ENCODE data around the gene ATG7.

The ATG7 gene

DNA sequence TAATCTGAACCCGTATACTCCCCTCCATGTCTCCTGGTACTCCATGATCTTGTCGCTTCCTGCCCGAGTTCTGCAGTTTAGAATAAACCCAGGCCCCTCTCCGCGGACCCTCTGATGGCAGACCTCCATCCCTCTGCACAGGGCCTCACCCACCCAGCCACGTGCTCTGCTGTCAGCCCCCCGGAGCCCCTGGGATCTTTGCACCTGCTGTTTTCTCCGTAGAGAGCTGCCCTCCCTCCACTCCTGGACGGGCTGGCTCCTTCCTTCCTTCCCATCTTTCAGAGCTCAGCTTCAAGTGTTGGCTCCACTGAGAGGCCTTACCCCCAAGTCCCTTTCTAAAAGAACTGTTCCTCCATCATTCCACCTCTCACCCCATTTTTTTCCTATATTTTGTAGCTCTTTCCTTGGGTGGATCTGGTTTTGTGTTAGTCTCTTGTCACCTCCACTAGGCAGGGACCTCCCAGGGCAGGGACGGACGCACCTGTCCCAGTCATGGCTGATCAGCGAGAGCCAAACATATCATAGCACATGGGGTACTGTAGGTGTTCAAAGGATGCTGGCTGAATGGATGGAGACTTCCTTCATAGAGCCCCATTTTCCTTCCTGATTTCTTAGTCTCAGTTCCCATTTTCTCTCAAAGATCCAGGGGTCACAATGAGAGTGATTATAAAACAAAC lies 264.9 kb downstream of the ATG7 start:
- no peak for DNase-seq (ENCODE audit: low spot score)

DNA sequence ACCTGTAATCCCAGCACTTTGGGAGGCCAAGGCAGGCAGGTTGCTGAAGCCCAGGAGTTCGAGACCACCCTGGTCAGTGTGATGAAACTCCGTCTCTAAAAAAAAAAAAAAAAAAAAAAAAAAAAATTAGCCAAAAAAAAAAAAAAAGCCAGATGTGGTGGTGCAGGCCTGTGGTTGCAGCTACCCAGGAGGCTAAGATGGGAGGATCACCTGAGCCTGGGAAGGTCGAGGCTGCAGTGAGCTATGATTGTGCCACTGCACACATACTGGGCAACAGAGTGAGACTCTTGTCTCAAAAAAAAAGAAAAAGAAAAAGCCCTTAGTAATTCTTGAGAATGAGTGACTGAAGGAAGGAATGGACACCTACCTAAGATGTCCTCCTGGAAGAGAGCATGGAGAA lies 266.4 kb downstream of the ATG7 start:
- DNase-seq (ENCODE audit: low spot score), result no peak

DNA sequence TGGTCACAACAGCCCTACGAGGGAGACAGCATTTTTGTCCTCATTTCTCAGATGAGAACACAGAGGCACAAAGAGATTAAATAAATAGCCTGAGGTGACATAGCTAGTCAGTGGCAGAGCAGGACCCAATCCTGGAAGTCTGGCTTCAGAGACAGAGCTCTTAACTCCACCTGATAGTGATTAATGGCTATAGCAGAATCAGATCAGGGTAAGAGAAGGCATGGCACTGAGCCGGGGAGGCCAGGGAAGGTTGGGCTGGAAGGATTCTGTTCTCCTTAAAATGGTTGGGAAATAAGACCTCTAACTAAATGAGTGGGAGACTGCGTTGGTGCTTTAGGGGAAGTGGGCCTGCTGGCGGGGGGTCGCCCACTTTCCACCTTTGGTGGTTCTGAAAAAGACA lies 267.0 kb downstream of the ATG7 start:
- DNase-seq (ENCODE audit: low spot score), result no peak

DNA sequence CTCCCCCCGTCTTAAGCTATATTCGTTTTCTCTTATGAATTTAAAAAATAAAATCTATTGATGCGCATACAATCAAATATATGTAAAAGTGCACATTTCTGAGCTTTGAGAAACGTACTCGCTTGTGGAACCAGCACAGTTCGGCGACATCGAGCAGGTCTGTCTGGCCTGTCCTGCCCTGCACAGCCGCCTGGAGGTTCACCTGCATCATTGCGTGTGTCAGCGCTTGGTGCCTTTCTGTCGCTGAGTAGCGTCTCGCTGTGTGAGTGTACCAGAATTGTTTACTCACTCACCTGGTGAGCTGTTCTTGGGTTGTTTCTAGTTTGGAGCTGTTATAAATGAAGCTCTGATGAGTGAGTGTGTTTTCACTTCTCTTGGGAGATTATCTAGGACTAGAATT lies 267.5 kb downstream of the ATG7 start:
- no peak for DNase-seq (ENCODE audit: low spot score)

- DNase-seq (ENCODE audit: low spot score), result no peak
These were observed 269.4 kb downstream of the ATG7 start for GRCh38 chr3:11541321-11542303.

DNA sequence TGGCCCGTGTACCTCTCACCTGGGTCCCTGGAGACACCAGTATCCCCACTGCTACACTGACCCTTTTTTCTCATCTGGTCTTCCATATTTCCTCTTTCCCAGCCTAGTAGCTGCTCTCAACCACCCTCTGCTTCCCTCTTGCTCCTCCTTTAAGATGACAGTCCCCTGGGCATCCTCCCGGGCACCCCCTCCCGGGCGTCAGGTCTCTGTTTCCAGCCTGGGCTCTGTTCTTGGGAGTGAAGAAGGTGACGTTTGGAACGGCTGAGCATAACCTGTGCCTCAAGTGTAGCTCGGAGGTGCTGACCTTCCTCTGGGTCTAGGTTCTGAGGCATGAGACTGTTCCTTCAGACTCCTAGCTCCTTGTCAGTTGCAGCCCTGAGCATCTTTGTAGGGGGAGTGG lies 270.4 kb downstream of the ATG7 start:
- no peak for DNase-seq (ENCODE audit: low spot score)

DNA sequence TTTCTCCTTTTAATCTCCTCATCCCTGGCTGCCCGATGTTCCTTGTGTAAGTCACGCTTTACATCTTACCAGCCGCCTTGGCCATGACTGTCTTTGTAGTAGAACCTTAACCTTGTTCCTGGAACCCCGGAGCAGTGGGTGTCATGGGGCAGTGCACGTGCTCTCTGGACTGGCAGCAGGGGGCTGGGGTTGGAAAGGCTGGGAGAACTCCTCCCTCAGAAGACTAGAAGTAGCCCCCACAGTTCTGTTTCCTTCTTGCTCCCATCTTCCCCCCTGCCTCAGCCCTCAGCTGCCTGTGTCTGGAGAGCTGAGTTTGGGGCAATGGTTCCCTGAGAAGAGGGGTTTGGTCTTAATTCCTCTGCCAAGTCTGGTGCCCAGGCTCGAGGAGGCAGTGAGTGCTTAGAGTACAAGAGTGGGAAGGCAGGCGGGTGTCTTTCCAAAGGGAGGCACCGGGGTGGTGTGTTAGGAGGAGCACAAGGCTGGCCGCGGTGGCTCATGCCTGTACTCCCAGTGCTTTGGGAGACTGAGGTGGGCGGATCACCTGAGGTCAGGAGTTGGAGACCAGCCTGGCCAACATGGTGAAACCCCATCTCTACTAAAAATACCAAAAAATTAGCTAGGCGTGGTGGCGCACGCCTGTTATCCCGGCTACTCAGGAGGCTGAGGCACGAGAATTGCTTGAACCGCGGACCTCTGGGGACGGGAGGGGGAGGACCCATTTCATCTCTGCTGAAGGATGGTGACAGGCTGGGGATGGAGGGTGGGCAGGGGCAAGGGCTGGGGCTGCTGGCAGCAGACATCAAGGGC lies 271.1 kb downstream of the ATG7 start:
- no peak for DNase-seq (ENCODE audit: low spot score)

- no peak for DNase-seq (ENCODE audit: low spot score)
These were observed 271.8 kb downstream of the ATG7 start for GRCh38 chr3:11543948-11544387.

DNA sequence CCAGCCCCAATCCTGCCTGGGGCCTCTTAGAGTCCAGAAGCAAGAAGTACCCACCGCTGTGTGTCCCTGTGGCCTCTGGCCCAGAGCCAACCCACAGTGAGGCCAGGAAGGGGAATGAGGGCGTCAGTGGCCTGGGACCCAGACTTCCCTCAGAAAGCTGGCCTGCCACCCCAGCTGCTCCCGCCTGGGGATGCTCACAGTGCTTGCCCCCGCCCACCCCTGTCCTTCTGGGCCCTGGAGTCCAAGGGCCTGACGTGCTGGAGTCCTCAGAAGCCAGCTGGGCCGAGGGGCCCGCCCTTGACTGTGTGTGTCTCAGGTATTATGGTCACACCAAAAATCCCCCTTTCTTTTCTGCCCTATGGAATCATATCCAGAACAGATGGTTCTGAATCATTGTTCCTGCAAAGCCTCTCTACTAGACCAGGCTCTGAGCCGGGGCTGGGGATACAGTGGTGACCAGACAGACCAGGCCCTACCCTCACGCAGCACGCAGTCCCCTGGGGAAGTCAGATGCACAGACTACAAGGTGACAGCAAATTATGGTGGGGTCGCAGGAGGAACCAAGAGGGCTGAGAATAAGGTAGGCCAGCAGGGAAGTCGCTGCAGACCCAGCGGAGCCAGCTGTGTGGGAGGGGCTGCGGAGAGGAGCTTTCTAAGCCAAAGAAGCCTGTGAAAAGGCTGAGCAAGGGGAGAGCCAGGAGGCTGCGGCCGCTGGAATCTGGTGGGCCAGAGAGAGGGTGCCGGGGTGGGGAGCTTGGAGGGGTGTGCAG lies 272.4 kb downstream of the ATG7 start:
- DNase-seq (ENCODE audit: low spot score), result peak; percentile 64

GRCh38 chr3:11545186-11545851 lies 273.1 kb downstream of the ATG7 start:
- no peak for DNase-seq (ENCODE audit: low spot score)

DNA sequence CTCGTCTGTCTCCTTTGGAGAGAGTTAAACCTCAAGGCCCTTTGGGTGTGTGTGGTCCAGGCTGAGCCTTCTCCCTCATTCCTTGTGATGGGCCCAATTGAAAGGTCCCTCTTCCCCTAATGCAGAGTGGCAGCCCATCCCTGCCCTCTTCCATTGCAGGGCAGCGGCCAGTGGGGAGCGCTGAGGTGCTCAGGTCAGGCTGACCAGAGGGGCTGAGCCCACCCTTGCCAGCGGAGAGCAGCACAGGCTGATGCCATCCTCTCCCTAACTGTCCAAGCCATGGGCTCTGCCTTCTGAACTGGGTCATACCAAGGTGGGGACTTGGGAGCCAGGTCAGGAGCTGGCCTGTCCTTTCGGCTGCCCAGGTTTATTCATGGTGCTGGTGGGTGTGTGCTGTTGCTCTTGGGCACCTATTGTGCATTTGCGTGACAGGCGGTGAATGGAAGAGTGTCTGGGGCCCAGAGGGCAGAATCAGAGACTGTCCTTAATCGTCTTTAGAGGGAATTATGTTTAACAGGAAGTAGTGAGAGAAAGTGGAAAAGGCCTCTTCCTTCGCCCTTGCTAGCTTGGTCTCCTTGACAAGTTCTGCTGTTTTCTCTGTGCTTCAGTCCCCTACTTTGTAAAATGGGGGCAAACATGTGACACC lies 274.6 kb downstream of the ATG7 start:
- DNase-seq (ENCODE audit: low spot score), result no peak

DNA sequence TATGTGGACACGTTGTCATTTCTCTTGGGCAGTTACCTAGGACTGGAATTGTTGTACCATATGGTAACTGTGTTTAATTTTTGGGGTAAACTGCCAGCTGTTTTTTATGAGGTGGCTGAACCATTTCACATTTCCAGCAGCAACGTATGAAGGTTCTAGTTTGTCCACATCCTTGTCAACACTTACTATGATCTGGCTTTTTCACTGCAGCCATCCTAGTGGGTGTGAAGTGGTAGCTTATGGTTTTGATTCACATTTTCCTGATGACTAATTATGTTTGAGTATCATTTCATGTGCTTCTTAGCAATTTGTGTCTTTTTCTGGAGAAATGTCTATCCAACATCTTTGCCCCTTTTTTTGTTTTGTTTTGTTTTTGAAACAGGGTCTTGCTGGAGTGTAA lies 275.3 kb downstream of the ATG7 start:
- no peak for DNase-seq (ENCODE audit: low spot score)

- peak; percentile 33 for DNase-seq (ENCODE audit: low spot score)
These were observed 276.5 kb downstream of the ATG7 start for GRCh38 chr3:11548721-11549131.

DNA sequence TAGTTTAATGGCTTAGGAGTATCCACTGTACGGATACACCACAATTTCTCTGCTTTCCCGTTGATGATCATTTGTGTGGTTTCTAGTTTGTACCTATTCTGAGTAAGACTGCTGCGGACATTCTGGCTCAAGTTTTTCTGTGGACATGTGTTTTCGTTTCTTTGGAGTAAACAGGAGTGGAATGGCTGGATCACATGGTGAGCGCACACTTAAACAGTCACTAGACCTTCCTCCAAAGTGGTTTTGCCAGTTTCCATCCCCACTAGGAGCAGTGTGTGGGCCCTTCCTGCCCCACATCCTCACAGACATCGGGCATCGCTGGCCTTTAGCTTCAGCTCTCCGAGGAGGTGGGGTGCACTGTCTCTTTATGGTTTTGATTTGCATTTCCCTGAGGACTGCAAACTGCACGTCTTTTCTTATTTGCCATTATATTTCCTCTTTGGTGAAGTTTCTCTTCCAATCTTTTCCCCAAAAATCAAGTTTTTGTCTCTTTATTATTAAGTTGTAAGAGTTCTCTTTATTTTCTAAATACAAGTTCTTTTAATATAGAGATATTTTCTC lies 277.5 kb downstream of the ATG7 start:
- no peak for DNase-seq (ENCODE audit: low spot score)

GRCh38 chr3:11551036-11551435 lies 278.8 kb downstream of the ATG7 start:
- DNase-seq (ENCODE audit: low spot score), result no peak

GRCh38 chr3:11552289-11553264 lies 280.4 kb downstream of the ATG7 start:
- DNase-seq (ENCODE audit: low spot score), result no peak

DNA sequence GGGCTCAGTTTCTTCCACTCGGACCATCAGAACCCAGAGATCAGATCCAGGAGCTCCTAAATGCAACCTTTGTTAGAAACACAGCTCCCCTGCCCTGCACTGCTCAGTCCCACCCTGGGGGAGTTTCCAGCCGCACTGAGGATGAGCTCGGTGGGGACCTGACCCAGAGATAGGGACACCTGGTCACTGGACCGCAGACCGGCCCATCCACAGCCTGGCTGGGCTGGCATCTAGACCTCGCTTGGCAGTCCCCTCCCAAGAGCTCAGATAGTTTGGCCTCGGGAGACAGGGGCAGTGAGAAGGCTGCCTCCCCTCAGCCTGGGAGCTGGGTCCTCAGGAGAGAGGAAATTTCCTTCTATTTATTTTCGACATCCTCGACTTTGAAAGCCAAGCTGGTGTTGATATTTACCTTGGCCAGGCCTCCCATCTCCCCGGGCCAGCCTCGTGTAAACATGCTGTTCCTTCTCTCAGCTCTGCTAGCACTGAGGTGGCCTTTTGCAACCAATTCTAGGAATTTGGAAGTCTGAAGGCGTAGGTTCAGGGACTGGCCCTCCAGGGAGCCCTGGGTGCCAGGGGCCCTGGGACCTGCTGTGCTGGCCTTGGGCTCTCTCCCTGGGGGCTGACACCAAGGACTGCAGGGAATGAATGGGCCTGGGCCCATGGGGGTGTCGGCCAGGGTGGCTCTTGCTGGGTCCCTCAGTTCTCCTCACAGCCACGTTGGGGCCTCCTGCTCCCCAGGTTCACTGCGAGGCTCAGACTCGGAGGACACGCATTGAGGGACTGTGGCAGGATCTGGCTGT lies 281.4 kb downstream of the ATG7 start:
- no peak for DNase-seq (ENCODE audit: low spot score)

DNA sequence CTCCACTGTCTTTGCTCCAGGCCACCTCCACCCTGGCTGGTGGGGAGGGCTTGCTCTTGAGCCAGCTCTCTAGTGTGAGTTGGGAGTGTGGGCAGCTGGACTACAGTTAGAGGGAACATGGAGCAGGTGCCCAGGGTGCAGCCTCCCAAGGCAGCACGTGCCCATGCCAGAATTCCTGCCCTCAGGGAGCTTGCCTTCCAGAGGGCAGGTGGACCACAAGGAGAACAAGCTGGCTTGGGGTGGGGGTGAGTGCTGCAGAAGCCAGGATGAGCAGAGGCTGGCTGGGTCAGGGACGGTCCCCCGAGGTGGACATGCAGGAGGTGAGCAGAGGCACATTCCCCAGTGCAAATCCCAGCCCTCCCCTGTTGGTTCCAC lies 282.0 kb downstream of the ATG7 start:
- no peak for DNase-seq (ENCODE audit: low spot score)

All from iPS-NIHi11 (cell line).